PFSK-1 (cell line): ENCODE measurements around the gene DLGAP4.

ENCODE experiments used
- FOXP2 ChIP-seq: optimal IDR thresholded peaks from 2 replicates; pipeline ENCODE3; 2011; ENCODE audit warnings: borderline replicate concordance, control low read depth, inconsistent platforms; ENCODE audit not compliant: insufficient read depth; ENCODE audit errors: extremely low read length, extremely low read depth
- POLR2AphosphoS5 ChIP-seq: IDR thresholded peaks from 2 replicates; pipeline ENCODE4 v1.6.1; 2012; ENCODE audit warnings: low read depth, mild to moderate bottlenecking, control low read depth, low read length, moderate library complexity
- SIN3A ChIP-seq: IDR thresholded peaks from 2 replicates; pipeline ENCODE4 v1.6.1; 2012; ENCODE audit warnings: mild to moderate bottlenecking, low read length, moderate library complexity, borderline replicate concordance; ENCODE audit not compliant: insufficient read depth
- TAF1 ChIP-seq: IDR thresholded peaks from 2 replicates; pipeline ENCODE4 v1.6.1; 2012; ENCODE audit warnings: low read length, control low read depth, borderline replicate concordance; ENCODE audit not compliant: insufficient read depth
- TF ChIP-seq, protein P1 (sequence below), 2 experiments: IDR thresholded peaks; 2 replicates each; pipeline versions ENCODE4 v1.6.1 to v1.8.0; 2011 to 2012; ENCODE audit warnings: low read depth in 2 of 2, low read length in 2 of 2, control low read depth in 1 of 2, inconsistent platforms in 1 of 2, mild to moderate bottlenecking in 1 of 2, moderate library complexity in 1 of 2; ENCODE audit not compliant: insufficient read depth in 1 of 2

DLGAP4 gene

DNA sequence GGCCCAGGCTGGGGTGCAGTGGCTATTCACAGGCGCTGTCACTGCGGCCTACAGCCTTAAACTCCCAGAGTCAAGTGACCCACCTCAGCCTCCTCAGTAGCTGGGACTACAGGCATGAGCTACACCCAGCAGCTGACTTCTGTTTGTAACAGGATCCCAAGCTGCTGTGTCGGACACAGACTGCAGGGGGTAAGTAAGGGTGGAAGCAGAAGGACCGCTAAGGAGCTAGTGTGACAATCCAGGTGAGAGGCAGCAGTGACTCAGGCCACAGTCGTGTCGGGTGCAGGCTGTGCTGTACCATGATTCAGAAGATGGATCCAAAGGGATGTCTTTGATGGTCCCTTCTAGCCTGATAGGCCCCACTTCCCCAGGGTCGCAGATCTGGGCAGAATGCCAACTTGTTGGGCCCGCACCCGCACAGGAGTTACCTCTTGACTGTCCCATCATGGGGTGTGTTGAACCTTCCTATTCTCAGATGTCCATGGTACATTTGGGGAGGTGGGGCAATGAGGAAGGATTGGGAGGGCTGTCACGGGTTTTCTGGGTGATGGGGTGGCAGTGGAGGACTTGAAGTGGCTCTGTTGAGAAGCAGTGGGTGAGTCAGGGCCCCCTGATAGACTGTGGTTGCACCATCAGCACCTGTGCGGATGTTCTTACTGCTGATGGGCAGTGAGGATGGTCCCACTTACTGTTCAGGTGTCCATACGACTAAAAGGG, 44.6 kb upstream of the DLGAP4 start:
- TF ChIP-seq FOXP2, result no peak
- no peak for TF ChIP-seq SIN3A
- TF ChIP-seq, protein P1, sequence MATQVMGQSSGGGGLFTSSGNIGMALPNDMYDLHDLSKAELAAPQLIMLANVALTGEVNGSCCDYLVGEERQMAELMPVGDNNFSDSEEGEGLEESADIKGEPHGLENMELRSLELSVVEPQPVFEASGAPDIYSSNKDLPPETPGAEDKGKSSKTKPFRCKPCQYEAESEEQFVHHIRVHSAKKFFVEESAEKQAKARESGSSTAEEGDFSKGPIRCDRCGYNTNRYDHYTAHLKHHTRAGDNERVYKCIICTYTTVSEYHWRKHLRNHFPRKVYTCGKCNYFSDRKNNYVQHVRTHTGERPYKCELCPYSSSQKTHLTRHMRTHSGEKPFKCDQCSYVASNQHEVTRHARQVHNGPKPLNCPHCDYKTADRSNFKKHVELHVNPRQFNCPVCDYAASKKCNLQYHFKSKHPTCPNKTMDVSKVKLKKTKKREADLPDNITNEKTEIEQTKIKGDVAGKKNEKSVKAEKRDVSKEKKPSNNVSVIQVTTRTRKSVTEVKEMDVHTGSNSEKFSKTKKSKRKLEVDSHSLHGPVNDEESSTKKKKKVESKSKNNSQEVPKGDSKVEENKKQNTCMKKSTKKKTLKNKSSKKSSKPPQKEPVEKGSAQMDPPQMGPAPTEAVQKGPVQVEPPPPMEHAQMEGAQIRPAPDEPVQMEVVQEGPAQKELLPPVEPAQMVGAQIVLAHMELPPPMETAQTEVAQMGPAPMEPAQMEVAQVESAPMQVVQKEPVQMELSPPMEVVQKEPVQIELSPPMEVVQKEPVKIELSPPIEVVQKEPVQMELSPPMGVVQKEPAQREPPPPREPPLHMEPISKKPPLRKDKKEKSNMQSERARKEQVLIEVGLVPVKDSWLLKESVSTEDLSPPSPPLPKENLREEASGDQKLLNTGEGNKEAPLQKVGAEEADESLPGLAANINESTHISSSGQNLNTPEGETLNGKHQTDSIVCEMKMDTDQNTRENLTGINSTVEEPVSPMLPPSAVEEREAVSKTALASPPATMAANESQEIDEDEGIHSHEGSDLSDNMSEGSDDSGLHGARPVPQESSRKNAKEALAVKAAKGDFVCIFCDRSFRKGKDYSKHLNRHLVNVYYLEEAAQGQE (IDR thresholded peaks at IDR 0.05; ENCODE audit: insufficient read depth in 1 of 2, low read depth in 2 of 2, low read length in 2 of 2), result no peak
- TF ChIP-seq POLR2AphosphoS5, result no peak
- no peak for TF ChIP-seq TAF1

DNA sequence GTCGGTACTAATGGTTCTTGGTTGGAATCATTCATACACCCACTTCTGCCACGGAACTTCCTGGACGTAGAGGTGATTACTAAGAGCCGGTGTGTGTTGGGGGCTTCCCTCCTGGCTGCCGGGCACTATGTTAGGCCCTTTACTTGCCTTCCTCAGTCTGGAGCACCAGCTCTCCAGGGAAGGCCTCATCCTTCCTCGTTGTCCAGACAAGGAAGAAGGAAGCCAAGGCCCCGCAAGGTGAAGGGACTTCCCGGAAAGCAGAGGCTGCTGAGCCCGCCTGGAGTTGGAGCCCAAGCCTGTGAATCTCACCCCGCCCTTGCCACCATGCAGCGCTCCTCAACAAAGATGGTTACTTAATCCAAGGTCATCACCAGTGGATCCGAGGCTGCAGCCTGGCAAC, 43.7 kb upstream of the DLGAP4 start:
- no peak for TF ChIP-seq FOXP2
- TF ChIP-seq SIN3A, result no peak
- TF ChIP-seq POLR2AphosphoS5, result no peak
- TF ChIP-seq, protein P1 (IDR thresholded peaks at IDR 0.05; ENCODE audit: insufficient read depth in 1 of 2, low read depth in 2 of 2, low read length in 2 of 2), result no peak
- no peak for TF ChIP-seq TAF1

DNA sequence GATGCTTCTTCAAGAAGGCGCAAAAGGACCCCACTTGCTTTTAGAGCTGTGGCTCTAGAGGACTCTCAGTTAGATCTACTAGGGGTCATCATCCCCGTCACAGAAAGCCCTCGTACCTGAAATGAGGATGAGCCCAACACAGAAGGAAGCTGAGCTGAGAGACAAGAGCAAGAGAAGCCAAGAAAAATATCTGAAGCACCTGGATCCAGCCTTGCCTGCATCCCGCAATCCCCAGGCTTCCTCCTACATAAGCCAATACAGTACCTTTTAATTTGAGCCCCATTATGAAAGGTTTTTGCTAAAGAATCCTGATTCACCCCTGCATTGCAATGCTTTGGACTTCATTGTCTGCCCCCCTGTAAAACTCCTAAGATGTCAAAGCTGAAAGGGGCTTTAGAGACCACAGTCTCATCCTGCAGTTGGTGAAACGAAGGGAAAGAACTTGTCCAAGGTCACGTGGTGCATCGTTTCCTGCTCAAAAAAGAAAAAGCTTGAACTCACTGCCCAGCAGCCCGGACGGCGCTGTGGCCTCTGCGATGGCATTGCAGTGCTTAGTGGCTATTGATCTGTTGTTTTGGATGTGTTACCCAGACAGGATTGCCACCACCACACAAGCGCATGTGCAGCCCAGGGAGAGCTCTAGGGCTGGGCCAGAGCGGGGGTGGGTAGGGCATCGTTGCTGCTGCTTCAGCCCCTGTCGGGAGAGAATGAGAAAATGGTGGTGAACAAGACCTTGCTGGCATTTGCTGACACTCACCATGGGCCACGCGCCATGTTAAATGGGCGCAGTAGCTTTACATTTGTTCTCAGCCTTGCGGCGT, 41.5 kb upstream of the DLGAP4 start:
- TF ChIP-seq TAF1 (no peak), POLR2AphosphoS5 (no peak), FOXP2 (no peak), SIN3A (no peak)
- TF ChIP-seq, protein P1 (IDR thresholded peaks at IDR 0.05; ENCODE audit: insufficient read depth in 1 of 2, low read depth in 2 of 2, low read length in 2 of 2), result no peak

DNA sequence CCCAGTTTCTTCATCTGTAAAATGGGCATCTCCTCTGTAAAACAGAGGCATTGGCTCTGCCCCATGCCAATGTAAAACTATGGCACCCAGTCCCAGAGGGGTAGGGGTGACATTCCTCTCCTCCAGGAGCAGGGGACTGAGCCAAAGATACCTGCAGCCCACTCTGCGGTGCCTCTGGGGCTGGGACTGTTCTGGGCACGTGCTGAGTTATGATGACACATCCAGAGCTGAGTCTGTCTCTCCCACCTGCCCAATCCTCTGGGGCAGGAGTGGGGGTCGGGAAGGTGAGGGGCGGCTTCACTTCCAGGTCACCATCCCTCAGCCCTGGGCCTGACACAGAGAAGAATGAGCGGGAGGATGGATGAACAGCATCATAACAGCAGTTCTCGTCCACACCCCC, 40.0 kb upstream of the DLGAP4 start:
- TF ChIP-seq POLR2AphosphoS5 (no peak), SIN3A (no peak), TAF1 (no peak), FOXP2 (no peak)
- TF ChIP-seq, protein P1 (IDR thresholded peaks at IDR 0.05; ENCODE audit: insufficient read depth in 1 of 2, low read depth in 2 of 2, low read length in 2 of 2), result no peak
